HS-27A (cell line): ENCODE results near the gene LHFPL4.
A peak's percentile ranks its signal among the peaks of the same experiment; 100 is the strongest.
"Not testable (repeated sequence)": the region's sequence is repeated elsewhere in the genome, so short reads cannot be mapped to it uniquely, and the experiment has no call there.

ENCODE experiments used
- DNase-seq: peaks from one replicate; pipeline ENCODE4 v3.0.0-alpha.2; 2012; ENCODE audit warnings: low read depth, missing footprints

Gene LHFPL4

GRCh38 chr3:9536212-9536611 lies 17.4 kb downstream of the LHFPL4 start:
- no peak for DNase-seq

DNA sequence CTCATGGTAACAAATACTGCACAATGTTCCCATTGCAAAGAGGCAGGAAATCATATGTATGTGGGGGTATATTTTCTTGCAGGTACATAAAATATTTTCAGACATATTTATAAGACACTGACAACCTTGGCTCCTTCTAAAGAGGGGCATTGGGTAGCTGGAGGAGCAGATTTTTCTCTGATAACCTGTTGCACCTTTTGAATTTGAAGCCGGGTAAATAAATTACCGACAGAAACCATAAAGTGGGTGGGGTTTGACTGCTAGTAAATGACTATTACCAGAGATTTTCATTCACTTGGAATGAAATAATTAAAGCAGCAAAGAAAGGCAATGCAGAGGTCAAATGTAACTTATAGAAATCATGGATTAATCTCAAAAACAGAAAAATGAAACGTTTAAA lies 19.2 kb downstream of the LHFPL4 start:
- DNase-seq: no peak

DNA sequence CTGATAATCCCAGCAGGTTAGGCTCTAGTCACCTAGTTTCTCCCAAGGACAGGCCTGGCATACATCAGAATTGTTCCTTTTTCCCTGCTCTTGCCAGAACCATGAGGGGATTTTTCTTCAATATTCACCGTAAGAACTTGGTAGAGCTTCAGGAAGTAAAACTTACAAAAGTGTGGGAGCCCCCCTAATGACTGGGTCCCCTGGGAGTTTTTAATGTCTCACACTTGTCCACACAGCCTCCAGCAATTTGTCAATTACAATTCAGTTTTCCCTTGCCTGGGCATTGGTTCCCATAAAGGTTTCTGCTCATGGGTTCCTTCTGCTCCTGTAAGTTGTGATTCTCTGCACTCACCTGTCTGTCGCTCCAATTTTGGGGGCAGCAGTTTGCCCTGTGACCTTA lies 28.5 kb downstream of the LHFPL4 start:
- DNase-seq: no peak

DNA sequence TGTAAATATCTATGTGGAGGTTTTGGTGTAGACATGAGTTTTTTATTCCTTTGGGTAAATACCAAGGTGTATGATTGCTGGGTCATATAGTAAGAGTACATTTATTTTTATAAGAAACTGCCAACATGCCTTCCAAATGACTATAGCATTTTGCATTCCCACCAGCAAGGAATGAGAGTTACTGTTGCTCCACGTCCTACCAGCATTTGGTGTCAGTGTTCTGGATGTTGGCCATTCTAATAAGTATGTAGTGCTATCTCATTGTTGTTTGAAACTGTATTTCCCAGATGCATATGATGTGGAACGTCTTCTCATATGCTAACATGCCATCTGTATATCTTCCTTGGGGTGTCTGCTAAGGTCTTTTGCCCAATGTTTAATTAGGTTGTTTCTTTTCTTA lies 38.7 kb downstream of the LHFPL4 start:
- no peak for DNase-seq

GRCh38 chr3:9514306-9514705 lies 39.3 kb downstream of the LHFPL4 start:
- DNase-seq: no peak

DNA sequence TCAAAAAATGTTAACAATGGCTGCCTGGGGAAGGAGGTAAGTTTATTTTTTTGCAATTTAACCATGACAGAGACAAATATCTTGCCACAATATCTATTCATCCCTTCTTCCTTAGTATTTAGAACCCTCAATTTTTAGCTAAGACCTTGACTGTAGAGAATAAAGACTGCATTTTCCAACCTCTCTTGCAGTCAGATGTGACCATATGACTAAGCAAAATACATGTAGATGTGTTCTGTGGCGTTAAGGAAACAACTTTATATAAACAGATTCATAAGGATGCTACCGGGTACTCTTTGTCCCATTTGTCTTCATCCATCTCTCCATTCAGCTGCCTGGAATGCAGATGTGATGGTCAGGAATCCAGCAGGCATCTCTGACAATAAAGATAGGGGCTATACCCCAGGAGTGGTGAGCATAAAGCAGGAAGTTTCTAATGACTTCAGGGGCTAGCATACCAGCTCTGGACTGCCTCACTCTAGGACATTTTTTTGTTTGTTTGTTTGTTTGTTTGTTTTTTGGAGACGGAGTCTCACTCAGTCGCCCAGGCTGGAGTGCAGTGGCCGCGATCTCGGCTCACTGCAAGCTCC lies 41.1 kb downstream of the LHFPL4 start:
- no peak for DNase-seq

GRCh38 chr3:9508781-9509180 lies 44.8 kb downstream of the LHFPL4 start:
- DNase-seq: no peak

GRCh38 chr3:9507586-9508578 lies 45.7 kb downstream of the LHFPL4 start:
- no peak for DNase-seq

GRCh38 chr3:9503283-9503682 lies 50.3 kb downstream of the LHFPL4 start:
- peak; percentile 42 for DNase-seq

DNA sequence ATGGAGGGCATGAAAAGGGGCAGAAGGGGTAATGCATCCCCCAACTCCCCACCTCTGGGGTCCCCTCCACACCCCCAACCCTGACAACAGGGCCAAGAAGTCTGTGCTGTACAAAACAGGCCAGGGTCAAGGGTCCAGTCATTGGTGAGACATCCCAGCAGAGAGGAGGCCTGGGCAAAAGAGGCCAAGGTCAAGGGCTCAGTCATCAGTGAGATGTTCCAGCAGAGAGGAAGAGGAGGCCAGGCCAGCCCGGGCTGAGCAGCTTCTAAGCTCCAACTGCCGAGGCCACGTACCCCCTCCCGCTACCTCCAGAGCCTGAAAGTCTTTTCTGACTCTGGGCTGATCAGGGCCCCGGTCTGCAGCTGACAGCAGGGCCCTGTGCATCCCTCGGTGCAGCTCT lies 52.4 kb downstream of the LHFPL4 start:
- DNase-seq: no peak

GRCh38 chr3:9500108-9501050 lies 53.2 kb downstream of the LHFPL4 start:
- DNase-seq: peak; percentile 11

DNA sequence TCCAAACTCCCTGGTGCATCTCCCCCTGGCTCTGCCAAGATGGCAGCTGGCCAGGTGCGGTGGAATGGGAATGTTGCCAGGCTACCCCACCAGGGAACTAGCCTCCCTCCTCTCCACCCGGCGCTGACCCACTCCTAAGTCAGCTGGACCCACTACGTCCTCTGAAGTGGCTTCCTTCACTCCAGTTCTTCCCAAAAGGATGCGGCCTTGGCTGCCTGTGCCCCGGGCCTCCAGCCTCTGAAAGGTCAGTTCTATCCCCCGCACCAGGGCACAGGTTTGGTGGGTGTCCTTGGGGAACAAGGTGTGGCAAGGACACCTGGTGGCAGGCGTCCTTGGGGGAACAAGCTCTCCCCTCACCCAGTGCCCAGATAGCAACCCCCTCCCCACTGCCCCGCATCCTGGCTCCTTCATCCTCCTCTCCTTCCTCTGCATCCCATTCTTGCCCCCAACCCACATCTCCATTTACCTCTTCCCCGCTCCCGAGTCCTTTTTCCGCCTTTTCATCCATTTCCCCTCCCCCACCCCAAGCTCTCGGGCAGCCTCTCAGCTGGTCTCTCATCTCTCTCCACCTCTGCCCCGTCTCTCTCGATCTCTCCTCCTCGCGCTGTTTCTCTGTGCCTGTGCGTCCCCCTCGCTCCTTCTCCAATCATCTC lies 54.0 kb downstream of the LHFPL4 start:
- no peak for DNase-seq

DNA sequence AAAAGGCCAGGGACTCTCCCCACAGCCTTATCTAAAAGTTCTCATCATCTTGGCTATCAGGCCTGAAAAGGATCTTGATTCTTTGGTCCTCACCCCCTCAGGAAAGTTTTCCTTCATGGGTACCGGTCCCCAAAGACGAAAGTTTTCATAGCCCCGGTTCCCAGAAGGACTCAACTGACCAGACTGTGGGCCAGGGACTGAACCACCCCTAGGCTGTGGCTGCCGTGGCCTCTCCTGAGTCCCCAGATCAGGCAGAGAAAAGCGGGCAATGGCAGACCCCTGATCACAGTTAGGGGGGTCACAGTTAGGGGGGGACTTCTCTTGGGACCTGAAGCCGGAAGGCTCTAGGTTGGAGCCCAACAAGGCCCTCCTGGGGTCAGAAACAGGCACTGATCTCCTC lies 54.8 kb downstream of the LHFPL4 start:
- no peak for DNase-seq

DNA sequence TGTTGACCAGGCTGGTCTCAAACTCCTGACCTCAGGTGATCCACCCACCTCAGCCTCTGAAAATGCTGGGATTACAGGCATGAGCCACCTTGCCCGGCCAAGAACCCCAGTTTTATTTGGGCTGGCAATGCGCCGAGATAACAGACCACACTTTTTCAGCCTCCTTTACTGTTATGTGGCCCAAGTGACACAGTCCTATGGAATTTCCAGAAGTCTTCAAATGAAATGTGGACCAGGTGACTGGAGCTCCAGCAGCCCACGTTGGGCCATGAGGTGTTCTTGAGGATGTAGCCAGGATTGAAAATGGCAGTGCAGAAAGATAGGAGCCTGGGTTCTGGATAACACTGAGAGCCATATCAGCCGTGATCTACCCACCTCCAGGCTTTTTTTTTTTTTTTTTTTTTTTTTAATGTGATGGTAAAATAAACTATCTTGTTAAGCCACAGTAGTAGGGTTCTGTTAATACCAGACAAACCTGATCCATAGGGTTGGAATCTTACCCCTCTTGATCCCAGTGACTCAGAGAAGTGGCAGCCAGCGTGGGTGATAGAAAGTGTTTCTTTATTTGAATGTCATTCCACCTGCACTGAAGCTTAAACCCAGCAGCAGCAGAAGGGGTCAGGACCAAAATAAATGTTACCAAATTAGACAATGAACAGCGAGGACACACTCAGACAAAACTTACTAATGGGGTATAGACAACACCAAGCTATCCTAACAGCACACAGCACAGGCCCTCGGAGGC lies 55.6 kb downstream of the LHFPL4 start:
- peak; percentile 46 for DNase-seq

DNA sequence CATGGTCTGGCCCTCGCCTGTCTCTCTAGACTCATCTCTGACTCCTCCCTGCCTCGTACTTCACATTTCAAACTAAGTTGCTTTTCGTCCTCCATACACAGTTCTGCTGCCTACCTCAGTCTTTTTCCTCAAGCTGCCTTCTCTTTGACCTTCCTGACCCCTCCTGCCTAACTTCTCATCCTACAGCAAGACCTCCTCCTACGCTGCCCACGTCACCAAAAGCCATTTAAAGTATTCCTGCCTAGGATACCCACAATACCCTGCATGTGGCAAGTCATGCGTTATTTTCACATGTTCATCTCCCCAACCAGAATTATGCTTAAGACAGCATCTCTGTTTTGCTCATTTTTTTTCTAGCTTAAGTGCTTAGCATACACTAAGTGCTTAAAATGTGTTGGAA lies 56.7 kb downstream of the LHFPL4 start:
- DNase-seq: no peak

GRCh38 chr3:9494036-9494435 lies 59.6 kb downstream of the LHFPL4 start:
- not testable (repeated sequence) for DNase-seq

GRCh38 chr3:9491506-9491905 lies 62.1 kb downstream of the LHFPL4 start:
- DNase-seq: no peak

DNA sequence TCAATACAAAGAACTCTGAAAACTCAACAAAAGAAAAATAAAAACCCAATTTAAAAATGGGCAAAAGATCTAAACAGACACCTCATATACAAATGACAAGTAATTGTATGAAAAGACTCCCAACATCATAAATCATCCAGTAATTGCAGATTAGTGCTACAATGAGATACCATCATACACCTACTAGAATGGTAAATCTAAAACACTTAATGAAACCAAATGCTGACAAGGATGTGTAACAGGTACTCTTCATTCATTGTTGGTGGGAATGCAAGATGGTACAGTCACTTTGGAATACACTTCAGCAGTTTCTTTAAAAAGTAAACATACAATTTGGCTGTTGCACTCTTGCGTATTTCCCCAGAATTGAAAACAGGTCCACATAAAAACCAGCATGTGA lies 68.4 kb downstream of the LHFPL4 start:
- DNase-seq: no peak

DNA sequence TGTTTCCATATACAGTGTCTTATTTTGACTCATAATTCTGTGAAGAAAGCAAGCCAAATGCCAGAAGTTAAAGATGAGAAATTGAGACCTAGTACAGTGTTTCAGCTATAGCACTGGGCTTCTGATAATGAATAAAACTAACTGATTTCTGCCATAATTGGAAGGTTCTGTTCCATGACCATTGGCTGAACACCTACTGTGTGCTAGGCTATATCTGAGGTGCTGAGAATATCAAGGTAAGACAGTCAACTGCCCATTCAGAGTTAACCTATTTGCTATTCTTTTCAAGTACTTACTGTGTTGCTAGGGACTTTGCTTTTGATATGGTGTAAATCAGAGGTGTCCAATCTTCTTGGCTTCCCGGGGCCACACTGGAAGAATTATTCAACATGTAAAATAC lies 73.4 kb downstream of the LHFPL4 start:
- DNase-seq: no peak

- DNase-seq: no peak
Measured at GRCh38 chr3:9476935-9477334, 76.7 kb downstream of the LHFPL4 start.

DNA sequence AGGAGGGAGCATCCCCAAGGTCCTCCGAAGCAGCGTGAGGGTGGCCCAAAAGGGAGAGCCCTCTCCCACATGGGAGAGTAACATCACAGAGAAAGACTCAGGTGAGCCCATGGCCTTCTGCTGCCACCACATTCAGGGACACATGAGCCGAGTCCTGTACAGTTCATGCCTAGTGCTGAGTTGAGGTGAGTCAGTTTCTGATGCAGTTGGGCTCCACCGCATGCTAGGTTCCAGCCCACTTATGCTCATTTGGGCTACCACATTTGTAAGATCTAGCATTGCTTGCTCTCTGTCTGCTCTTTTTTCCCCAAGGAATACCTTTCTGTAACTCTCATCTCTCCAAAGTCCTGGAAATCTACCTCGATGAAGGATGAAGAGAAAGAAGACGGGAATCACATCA lies 79.1 kb downstream of the LHFPL4 start:
- no peak for DNase-seq
